ENCODE measurements around the gene TEKT3.

The TEKT3 gene

GRCh38 chr17:15361151-15361550 is 19.8 kb upstream of the TEKT3 start:
- Histone ChIP-seq H3K4me1 (ENCODE audit: insufficient read depth, low read length, severe bottlenecking) (no peaks in the 10 kb centered on the region), H3K9me2 (ENCODE audit: low read depth, low read length) (no peaks in the 10 kb centered on the region), H3K9me3 (ENCODE audit: low read length) (no peaks in the 10 kb centered on the region), H3K36me3 (ENCODE audit: insufficient read depth, low read length) (no peaks in the 10 kb centered on the region), H2AFZ (ENCODE audit: low read length) (no peak overlapping the region), H3K4me3 (ENCODE audit: low read depth, low read length, poor library complexity, severe bottlenecking) (no peak overlapping the region), H3K27ac (ENCODE audit: low read depth, low read length, poor library complexity, severe bottlenecking) (no peak overlapping the region), H4K20me1 (ENCODE audit: insufficient read depth, low read length) (no peaks in the 10 kb centered on the region), H3K27me3 (ENCODE audit: insufficient read depth, low read length) (no peaks in the 10 kb centered on the region), H3F3A (ENCODE audit: insufficient read depth, low read length) (no peaks in the 10 kb centered on the region), H3K79me2 (ENCODE audit: insufficient read depth, low read length) (no peaks in the 10 kb centered on the region), H3K9ac (ENCODE audit: low read length) (no peak overlapping the region), H3K4me2 (ENCODE audit: low read length) (no peak overlapping the region)
- TF ChIP-seq CTCF (IDR thresholded peaks at IDR 0.05; ENCODE audit: low read length) (no peak), EZH2 (IDR thresholded peaks at IDR 0.05; ENCODE audit: borderline replicate concordance, low read length) (no peak)

GRCh38 chr17:15354256-15354655 is 12.9 kb upstream of the TEKT3 start:
- no peak overlapping the region for H2AFZ ChIP-seq (ENCODE audit: low read length)
- no peak overlapping the region for H3K4me3 ChIP-seq (ENCODE audit: low read depth, low read length, poor library complexity, severe bottlenecking)
- no peaks in the 10 kb centered on the region for H3K9me2 ChIP-seq (ENCODE audit: low read depth, low read length)
- no peaks in the 10 kb centered on the region for H3K27me3 ChIP-seq (ENCODE audit: insufficient read depth, low read length)
- H3K79me2 ChIP-seq (ENCODE audit: insufficient read depth, low read length), result no peaks in the 10 kb centered on the region
- no peak for TF ChIP-seq EZH2 (IDR thresholded peaks at IDR 0.05; ENCODE audit: borderline replicate concordance, low read length)
- TF ChIP-seq CTCF (IDR thresholded peaks at IDR 0.05; ENCODE audit: low read length), result no peak
- no peaks in the 10 kb centered on the region for H3K4me1 ChIP-seq (ENCODE audit: insufficient read depth, low read length, severe bottlenecking)
- H3F3A ChIP-seq (ENCODE audit: insufficient read depth, low read length), result no peaks in the 10 kb centered on the region
- H4K20me1 ChIP-seq (ENCODE audit: insufficient read depth, low read length), result no peaks in the 10 kb centered on the region
- no peak overlapping the region for H3K4me2 ChIP-seq (ENCODE audit: low read length)
- no peak overlapping the region for H3K9ac ChIP-seq (ENCODE audit: low read length)
- no peak overlapping the region for H3K27ac ChIP-seq (ENCODE audit: low read depth, low read length, poor library complexity, severe bottlenecking)
- no peaks in the 10 kb centered on the region for H3K9me3 ChIP-seq (ENCODE audit: low read length)
- H3K36me3 ChIP-seq (ENCODE audit: insufficient read depth, low read length), result no peaks in the 10 kb centered on the region

GRCh38 chr17:15351925-15352324 is 10.5 kb upstream of the TEKT3 start:
- H2AFZ ChIP-seq (ENCODE audit: low read length), result no peak overlapping the region
- no peaks in the 10 kb centered on the region for H3K4me1 ChIP-seq (ENCODE audit: insufficient read depth, low read length, severe bottlenecking)
- no peaks in the 10 kb centered on the region for H3F3A ChIP-seq (ENCODE audit: insufficient read depth, low read length)
- no peaks in the 10 kb centered on the region for H3K36me3 ChIP-seq (ENCODE audit: insufficient read depth, low read length)
- H3K9ac ChIP-seq (ENCODE audit: low read length), result no peak overlapping the region
- no peak overlapping the region for H3K27ac ChIP-seq (ENCODE audit: low read depth, low read length, poor library complexity, severe bottlenecking)
- no peak overlapping the region for H3K4me3 ChIP-seq (ENCODE audit: low read depth, low read length, poor library complexity, severe bottlenecking)
- H3K9me3 ChIP-seq (ENCODE audit: low read length), result no peaks in the 10 kb centered on the region
- H3K4me2 ChIP-seq (ENCODE audit: low read length), result no peak overlapping the region
- no peaks in the 10 kb centered on the region for H4K20me1 ChIP-seq (ENCODE audit: insufficient read depth, low read length)
- no peaks in the 10 kb centered on the region for H3K27me3 ChIP-seq (ENCODE audit: insufficient read depth, low read length)
- no peaks in the 10 kb centered on the region for H3K79me2 ChIP-seq (ENCODE audit: insufficient read depth, low read length)
- no peaks in the 10 kb centered on the region for H3K9me2 ChIP-seq (ENCODE audit: low read depth, low read length)
- no peak for TF ChIP-seq EZH2 (IDR thresholded peaks at IDR 0.05; ENCODE audit: borderline replicate concordance, low read length)
- no peak for TF ChIP-seq CTCF (IDR thresholded peaks at IDR 0.05; ENCODE audit: low read length)
